Measurements from ENCODE around the gene AMIGO1. TPM values are rescaled to one million over a fixed set of nuclear protein-coding genes. Genes with fewer than 3 reads are reported as not detected.

Gene AMIGO1
- total RNA-seq, 3 donors from 2014 or later (not counting 1 experiment from before 2014, with no cell fraction given), result 5.0 to 10.7 (median 7.8) TPM

DNA sequence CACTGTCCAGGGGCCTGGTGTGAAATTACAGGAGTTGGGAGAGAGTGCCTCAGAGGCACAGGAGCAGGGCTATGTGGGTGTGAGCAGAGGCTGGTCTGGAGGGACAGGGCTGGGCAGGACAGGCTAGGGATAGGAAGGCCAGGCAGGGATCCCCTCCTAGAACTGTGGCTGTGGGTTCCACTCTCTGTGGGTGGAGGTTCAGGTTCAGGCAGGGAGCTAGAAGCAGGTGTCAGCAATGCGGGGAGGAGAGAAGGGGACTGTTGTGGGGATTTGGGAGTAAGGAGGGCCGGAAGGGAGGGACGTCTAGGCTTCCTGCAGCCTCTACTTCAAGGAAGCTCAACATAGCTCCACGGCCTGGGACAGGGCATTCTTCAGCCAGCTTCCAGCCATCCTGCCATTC lies 21.9 kb upstream of the AMIGO1 start:
- peaks cover 7 to 16% of the 10 kb centered on the region in 2 donors for H3K4me1 Mint-ChIP-seq
- no peak for ATAC-seq
- no peak overlapping the region for H3K4me3 Mint-ChIP-seq
- intact Hi-C loops (cut with micrococcal nuclease), result loop anchor here (5.0 kb wide), 1 partner anchor 704 kb away; no protein-coding TSS in a partner anchor
- no peaks in the 10 kb centered on the region for H3K36me3 Mint-ChIP-seq
- DNase-seq, result no peak
- H3K9me3 ChIP-seq (ENCODE audit: control insufficient read depth, insufficient read depth, low read length), result no peaks in the 10 kb centered on the region
- no peaks in the 10 kb centered on the region for H3K36me3 ChIP-seq (ENCODE audit: control insufficient read depth, insufficient read depth, low read length)
- 92% methylated on average over 4 of the region's 4 CpGs for whole genome bisulfite sequencing (ENCODE audit: insufficient coverage)
- peak overlapping the region in 1 of 2 donors; percentile 15 for H3K27ac Mint-ChIP-seq
- H3K27me3 Mint-ChIP-seq (ENCODE audit: low read depth in 2 of 2), result peaks cover 0 to 4% of the 10 kb centered on the region in 2 donors
- H3K4me3 ChIP-seq (ENCODE audit: low read length), result no peak overlapping the region
- TF ChIP-seq, protein P1, sequence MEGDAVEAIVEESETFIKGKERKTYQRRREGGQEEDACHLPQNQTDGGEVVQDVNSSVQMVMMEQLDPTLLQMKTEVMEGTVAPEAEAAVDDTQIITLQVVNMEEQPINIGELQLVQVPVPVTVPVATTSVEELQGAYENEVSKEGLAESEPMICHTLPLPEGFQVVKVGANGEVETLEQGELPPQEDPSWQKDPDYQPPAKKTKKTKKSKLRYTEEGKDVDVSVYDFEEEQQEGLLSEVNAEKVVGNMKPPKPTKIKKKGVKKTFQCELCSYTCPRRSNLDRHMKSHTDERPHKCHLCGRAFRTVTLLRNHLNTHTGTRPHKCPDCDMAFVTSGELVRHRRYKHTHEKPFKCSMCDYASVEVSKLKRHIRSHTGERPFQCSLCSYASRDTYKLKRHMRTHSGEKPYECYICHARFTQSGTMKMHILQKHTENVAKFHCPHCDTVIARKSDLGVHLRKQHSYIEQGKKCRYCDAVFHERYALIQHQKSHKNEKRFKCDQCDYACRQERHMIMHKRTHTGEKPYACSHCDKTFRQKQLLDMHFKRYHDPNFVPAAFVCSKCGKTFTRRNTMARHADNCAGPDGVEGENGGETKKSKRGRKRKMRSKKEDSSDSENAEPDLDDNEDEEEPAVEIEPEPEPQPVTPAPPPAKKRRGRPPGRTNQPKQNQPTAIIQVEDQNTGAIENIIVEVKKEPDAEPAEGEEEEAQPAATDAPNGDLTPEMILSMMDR (IDR thresholded peaks at IDR 0.05), result no peak
- H3K4me1 ChIP-seq (ENCODE audit: control insufficient read depth, insufficient read depth, low read length), result peaks cover 14% of the 10 kb centered on the region
- no peaks in the 10 kb centered on the region for H3K9me3 Mint-ChIP-seq
- no peaks in the 10 kb centered on the region for H3K27me3 ChIP-seq (ENCODE audit: control insufficient read depth, insufficient read depth, low read length)
- H3K27ac ChIP-seq (ENCODE audit: low read length), result no peak overlapping the region

DNA sequence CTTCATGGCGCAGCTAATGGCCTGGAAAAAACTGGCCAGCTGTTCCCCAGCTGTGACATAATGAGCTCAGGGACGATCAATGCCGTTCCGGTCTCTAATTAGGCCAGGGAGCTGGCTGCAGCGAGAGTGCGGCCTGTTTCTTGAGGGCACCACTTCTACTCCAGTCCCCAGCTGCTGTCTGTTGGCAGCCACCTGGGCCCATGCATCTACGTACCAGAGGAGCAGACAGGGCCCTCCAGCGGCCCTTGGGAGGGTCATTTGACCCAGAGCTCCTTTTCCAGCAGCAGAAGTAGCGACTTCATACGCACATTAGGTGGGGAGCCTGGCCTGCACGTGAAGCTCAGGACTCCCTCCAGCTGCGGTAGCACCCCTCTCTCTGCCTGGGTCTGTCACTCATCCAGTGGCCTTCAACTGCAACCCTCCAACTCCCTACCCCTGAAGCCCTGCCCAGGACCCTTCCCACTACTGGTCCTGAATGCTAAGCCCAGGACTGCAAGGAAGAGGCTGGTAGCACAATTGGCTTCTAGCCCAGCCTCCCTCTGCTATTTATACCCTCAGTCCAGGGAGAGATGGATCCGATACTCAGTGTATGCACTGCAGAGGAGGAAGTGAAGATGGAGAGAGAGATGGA lies 21.0 kb upstream of the AMIGO1 start:
- Mint-ChIP-seq H3K27me3 (ENCODE audit: low read depth in 2 of 2) (peaks cover 0 to 4% of the 10 kb centered on the region in 2 donors), H3K9me3 (no peaks in the 10 kb centered on the region), H3K4me1 (peaks cover 7 to 16% of the 10 kb centered on the region in 2 donors), H3K27ac (no peak overlapping the region), H3K36me3 (no peaks in the 10 kb centered on the region), H3K4me3 (no peak overlapping the region)
- no peak overlapping the region for H3K27ac ChIP-seq (ENCODE audit: low read length)
- TF ChIP-seq, protein P1 (IDR thresholded peaks at IDR 0.05), result no peak
- no peaks in the 10 kb centered on the region for H3K36me3 ChIP-seq (ENCODE audit: control insufficient read depth, insufficient read depth, low read length)
- no peak overlapping the region for H3K4me3 ChIP-seq (ENCODE audit: low read length)
- DNase-seq, result no peak
- H3K27me3 ChIP-seq (ENCODE audit: control insufficient read depth, insufficient read depth, low read length), result no peaks in the 10 kb centered on the region
- ATAC-seq, result no peak
- intact Hi-C loops (cut with micrococcal nuclease), result loop anchor here (5.0 kb wide), 1 partner anchor 703 kb away; no protein-coding TSS in a partner anchor
- peaks cover 14% of the 10 kb centered on the region for H3K4me1 ChIP-seq (ENCODE audit: control insufficient read depth, insufficient read depth, low read length)
- no peaks in the 10 kb centered on the region for H3K9me3 ChIP-seq (ENCODE audit: control insufficient read depth, insufficient read depth, low read length)
- 92% methylated on average over 13 of the region's 13 CpGs for WGBS (ENCODE audit: insufficient coverage)

DNA sequence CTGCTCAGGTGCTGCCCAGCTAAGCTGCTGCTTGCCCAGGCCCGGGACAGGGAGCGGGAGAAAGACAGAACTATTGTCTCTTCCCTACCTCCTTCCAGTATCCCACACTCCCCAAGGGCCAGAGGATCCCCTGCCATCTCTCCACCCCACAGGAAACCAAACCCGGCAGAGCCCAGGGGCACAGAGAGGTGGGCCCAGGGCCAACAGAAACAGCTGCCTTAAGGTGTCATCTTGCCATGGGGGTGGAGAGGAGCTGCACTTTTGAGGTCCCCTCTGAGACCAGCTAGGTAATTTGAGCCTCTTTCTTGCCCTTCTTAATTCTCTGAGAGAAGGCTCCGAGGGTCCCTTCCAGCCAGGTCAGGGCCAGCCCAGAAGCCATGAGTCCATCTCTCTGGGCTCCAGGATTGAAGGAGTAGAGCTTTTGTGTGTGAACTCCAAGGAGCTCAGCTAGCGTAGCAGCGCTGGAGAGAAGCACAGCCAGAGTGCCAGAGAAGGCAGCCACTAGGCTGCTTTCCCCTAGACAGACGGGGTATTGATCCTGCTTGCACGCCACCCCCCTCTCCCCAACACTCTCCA lies 20.4 kb upstream of the AMIGO1 start:
- intact Hi-C loops (cut with micrococcal nuclease), result loop anchor here (5.0 kb wide), 1 partner anchor 703 kb away; no protein-coding TSS in a partner anchor
- no peak for DNase-seq
- Mint-ChIP-seq H3K4me3 (no peak overlapping the region), H3K9me3 (no peaks in the 10 kb centered on the region), H3K36me3 (no peaks in the 10 kb centered on the region), H3K27ac (no peak overlapping the region), H3K4me1 (peaks cover 7 to 16% of the 10 kb centered on the region in 2 donors), H3K27me3 (ENCODE audit: low read depth in 2 of 2) (peaks cover 0 to 4% of the 10 kb centered on the region in 2 donors)
- no peak overlapping the region for H3K4me3 ChIP-seq (ENCODE audit: low read length)
- no peaks in the 10 kb centered on the region for H3K9me3 ChIP-seq (ENCODE audit: control insufficient read depth, insufficient read depth, low read length)
- WGBS (ENCODE audit: insufficient coverage), result 82% methylated on average over 8 of the region's 8 CpGs
- no peaks in the 10 kb centered on the region for H3K36me3 ChIP-seq (ENCODE audit: control insufficient read depth, insufficient read depth, low read length)
- H3K27ac ChIP-seq (ENCODE audit: low read length), result no peak overlapping the region
- no peak for ATAC-seq
- TF ChIP-seq, protein P1 (IDR thresholded peaks at IDR 0.05), result no peak
- H3K4me1 ChIP-seq (ENCODE audit: control insufficient read depth, insufficient read depth, low read length), result peaks cover 14% of the 10 kb centered on the region
- no peaks in the 10 kb centered on the region for H3K27me3 ChIP-seq (ENCODE audit: control insufficient read depth, insufficient read depth, low read length)
